WERI-Rb-1 (cell line): Measurements from ENCODE around the gene BFSP1.

Experiments used
- DNase-seq: peaks from one replicate; pipeline ENCODE4 v3.0.0-alpha.2; 2020
- H3K27ac ChIP-seq: fragments of 250-450 bp; sonication (Bioruptor Pico); 2 replicates; pipeline ENCODE4 v1.5.1; 2020; ENCODE audit warnings: mild to moderate bottlenecking, moderate library complexity
- H3K27me3 ChIP-seq: fragments of 250-450 bp; sonication (Bioruptor Pico); 2 replicates; pipeline ENCODE4 v1.5.1; 2021; ENCODE audit warnings: mild to moderate bottlenecking, low read depth, moderate library complexity; ENCODE audit not compliant: insufficient read depth, severe bottlenecking
- H3K36me3 ChIP-seq: fragments of 250-450 bp; sonication (Bioruptor Pico); 2 replicates; pipeline ENCODE4 v1.5.1; 2020; ENCODE audit warnings: mild to moderate bottlenecking, moderate library complexity
- H3K4me3 ChIP-seq: 2 replicates; pipeline ENCODE4 v1.5.1; 2011; ENCODE audit warnings: low read depth, mild to moderate bottlenecking, control low read depth, low read length
- H3K9me3 ChIP-seq: fragments of 250-450 bp; sonication (Bioruptor Pico); 2 replicates; pipeline ENCODE4 v1.5.1; 2021; ENCODE audit warnings: mild to moderate bottlenecking, moderate library complexity; ENCODE audit not compliant: severe bottlenecking
- TF ChIP-seq, protein P1 (sequence below): IDR thresholded peaks from 2 replicates; pipeline ENCODE4 v1.5.1; 2011; ENCODE audit warnings: low read depth, mild to moderate bottlenecking, control low read depth, inconsistent platforms, low read length

BFSP1 gene

DNA sequence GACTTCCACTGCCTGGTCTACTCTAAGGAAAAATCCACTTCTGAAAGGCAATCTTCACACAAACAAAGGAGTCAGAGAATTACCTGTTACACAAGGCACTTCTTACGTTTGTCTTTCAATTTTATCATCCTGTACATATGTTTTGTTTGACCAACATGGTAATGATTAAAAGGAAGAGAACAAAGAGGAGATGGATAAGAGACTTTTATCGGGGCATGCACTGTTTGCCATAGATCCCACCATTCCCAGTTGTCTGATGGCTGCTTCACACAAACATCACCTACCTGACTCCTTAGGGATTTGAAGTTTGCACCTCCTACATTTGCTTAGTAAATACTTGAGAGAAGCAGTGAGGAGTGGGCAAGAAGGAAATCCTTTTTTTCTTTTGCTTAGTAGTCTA is 87.1 kb downstream of the BFSP1 start:
- Histone ChIP-seq H3K36me3 (no peaks in the 10 kb centered on the region), H3K27me3 (no peaks in the 10 kb centered on the region), H3K9me3 (no peaks in the 10 kb centered on the region), H3K4me3 (no peak overlapping the region), H3K27ac (no peak overlapping the region)
- no peak for DNase-seq
- TF ChIP-seq, protein P1, sequence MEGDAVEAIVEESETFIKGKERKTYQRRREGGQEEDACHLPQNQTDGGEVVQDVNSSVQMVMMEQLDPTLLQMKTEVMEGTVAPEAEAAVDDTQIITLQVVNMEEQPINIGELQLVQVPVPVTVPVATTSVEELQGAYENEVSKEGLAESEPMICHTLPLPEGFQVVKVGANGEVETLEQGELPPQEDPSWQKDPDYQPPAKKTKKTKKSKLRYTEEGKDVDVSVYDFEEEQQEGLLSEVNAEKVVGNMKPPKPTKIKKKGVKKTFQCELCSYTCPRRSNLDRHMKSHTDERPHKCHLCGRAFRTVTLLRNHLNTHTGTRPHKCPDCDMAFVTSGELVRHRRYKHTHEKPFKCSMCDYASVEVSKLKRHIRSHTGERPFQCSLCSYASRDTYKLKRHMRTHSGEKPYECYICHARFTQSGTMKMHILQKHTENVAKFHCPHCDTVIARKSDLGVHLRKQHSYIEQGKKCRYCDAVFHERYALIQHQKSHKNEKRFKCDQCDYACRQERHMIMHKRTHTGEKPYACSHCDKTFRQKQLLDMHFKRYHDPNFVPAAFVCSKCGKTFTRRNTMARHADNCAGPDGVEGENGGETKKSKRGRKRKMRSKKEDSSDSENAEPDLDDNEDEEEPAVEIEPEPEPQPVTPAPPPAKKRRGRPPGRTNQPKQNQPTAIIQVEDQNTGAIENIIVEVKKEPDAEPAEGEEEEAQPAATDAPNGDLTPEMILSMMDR: no peak
